Mesendoderm (in vitro differentiated cells): ENCODE measurements around the gene SH2D3A.
"Not testable (repeated sequence)": the region's sequence is repeated elsewhere in the genome, so short reads cannot be mapped to it uniquely, and the experiment has no call there.

ENCODE experiments used
- DNase-seq: peaks from one replicate; pipeline ENCODE4 v3.0.0; 2013
- H2AK5ac ChIP-seq: 2 replicates; pipeline ENCODE4 v1.6.1; 2013; ENCODE audit warnings: low read length, inconsistent platforms
- H2BK120ac ChIP-seq: 2 replicates; pipeline ENCODE4 v1.6.1; 2013; ENCODE audit warnings: low read depth, mild to moderate bottlenecking, low read length, moderate library complexity, mixed read lengths
- H2BK15ac ChIP-seq: replicated peaks from 2 replicates; pipeline ENCODE4 v1.6.1; 2013; ENCODE audit warnings: low read depth, mild to moderate bottlenecking, moderate library complexity
- H2BK5ac ChIP-seq: 2 replicates; pipeline ENCODE4 v1.6.1; 2013; ENCODE audit warnings: low read length, inconsistent platforms
- H3K18ac ChIP-seq: 2 replicates; pipeline ENCODE4 v1.6.1; 2013; ENCODE audit warnings: mild to moderate bottlenecking, low read length, mixed read lengths
- H3K23ac ChIP-seq: one replicate; pipeline ENCODE4 v1.6.1; 2013; ENCODE audit warnings: low read length
- H3K27ac ChIP-seq: 2 replicates; pipeline ENCODE4 v1.5.1; 2013; ENCODE audit warnings: low read depth, mild to moderate bottlenecking, inconsistent platforms, low read length, moderate library complexity
- H3K27me3 ChIP-seq: 2 replicates; pipeline ENCODE4 v1.6.1; 2013; ENCODE audit warnings: low read length, control low read depth, mild to moderate bottlenecking, inconsistent platforms; ENCODE audit not compliant: insufficient read depth, poor library complexity
- H3K36me3 ChIP-seq: 2 replicates; pipeline ENCODE4 v1.6.1; 2013; ENCODE audit warnings: low read length, inconsistent platforms; ENCODE audit not compliant: control insufficient read depth, insufficient read depth
- H3K4ac ChIP-seq: one replicate; pipeline ENCODE4 v1.6.1; 2013; ENCODE audit warnings: low read depth, mild to moderate bottlenecking, low read length, moderate library complexity
- H3K4me1 ChIP-seq: 2 replicates; pipeline ENCODE4 v1.6.1; 2013; ENCODE audit warnings: low read depth, low read length, inconsistent platforms; ENCODE audit not compliant: control insufficient read depth
- H3K4me2 ChIP-seq: 2 replicates; pipeline ENCODE4 v1.6.1; 2013; ENCODE audit warnings: low read length
- H3K4me3 ChIP-seq: 2 replicates; pipeline ENCODE4 v1.5.1; 2013; ENCODE audit warnings: mild to moderate bottlenecking, low read length
- H3K56ac ChIP-seq: one replicate; pipeline ENCODE4 v1.6.1; 2013; ENCODE audit warnings: low read length
- H3K79me1 ChIP-seq: 2 replicates; pipeline ENCODE4 v1.6.1; 2013; ENCODE audit warnings: low read length, inconsistent platforms
- H3K79me2 ChIP-seq: 2 replicates; pipeline ENCODE4 v1.6.1; 2013; ENCODE audit warnings: mild to moderate bottlenecking, low read length; ENCODE audit not compliant: control insufficient read depth, insufficient read depth
- H3K9ac ChIP-seq: 2 replicates; pipeline ENCODE4 v1.6.1; 2013; ENCODE audit warnings: low read length, inconsistent platforms
- H4K5ac ChIP-seq: one replicate; pipeline ENCODE4 v1.6.1; 2013; ENCODE audit warnings: low read length
- H4K8ac ChIP-seq: one replicate; pipeline ENCODE4 v1.6.1; 2013; ENCODE audit warnings: low read depth, mild to moderate bottlenecking, control low read depth, low read length, moderate library complexity
- WGBS: extraction: QIAGEN DNeasy Blood & Tissue Kit; methylation state at CpG from one replicate; pipeline ENCODE4 v1.1.7; 2013; ENCODE audit warnings: low lambda C conversion rate, missing lambda C conversion rate; ENCODE audit not compliant: insufficient coverage; ENCODE audit errors: extremely low coverage; 5-methylcytosine and 5-hydroxymethylcytosine counted together

The SH2D3A gene

DNA sequence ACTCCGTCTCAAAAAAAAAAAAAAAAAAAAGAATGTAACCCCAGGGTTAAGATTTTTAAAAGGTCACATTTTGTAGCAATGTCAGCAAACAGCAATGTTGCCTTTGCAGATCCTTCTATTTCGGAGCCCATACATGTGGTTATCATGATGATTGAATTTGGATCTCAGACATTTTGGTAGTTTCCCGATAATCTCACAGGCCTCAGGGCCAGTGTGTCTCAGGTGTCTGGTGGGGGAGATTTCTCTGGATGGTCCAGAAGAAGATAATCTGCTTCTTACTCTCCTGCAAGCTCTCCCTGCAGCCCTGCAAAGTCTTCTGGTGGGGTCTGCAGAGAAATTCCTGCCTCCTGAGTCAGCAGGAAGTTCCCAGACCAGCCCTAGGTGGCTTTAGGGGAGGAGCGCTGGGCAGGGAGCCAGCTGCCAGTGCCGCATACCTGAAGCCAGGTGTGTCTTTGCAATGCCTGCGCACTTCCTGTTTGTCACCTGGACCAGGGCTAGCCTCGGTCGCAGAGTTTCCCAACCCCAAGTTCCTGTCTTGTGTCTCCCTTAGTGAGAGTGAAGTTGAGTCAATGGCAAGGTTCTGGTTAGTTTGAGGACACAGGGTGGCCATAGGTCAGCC lies 1.4 kb downstream of the SH2D3A start:
- H3K18ac ChIP-seq: no peak overlapping the region
- no peak overlapping the region for H4K8ac ChIP-seq
- H3K9ac ChIP-seq: peak overlapping the region; percentile 79
- no peaks in the 10 kb centered on the region for H3K27me3 ChIP-seq
- no CpG with 5 or more reads among the region's 8 CpGs for WGBS
- H3K27ac ChIP-seq: peak overlapping the region; percentile 71
- H4K5ac ChIP-seq: no peak overlapping the region
- H2AK5ac ChIP-seq: no peak overlapping the region
- H3K4me2 ChIP-seq: peak overlapping the region; percentile 86
- H3K79me2 ChIP-seq: peaks cover 14% of the 10 kb centered on the region
- H3K36me3 ChIP-seq: no peaks in the 10 kb centered on the region
- no peak overlapping the region for H2BK15ac ChIP-seq
- peak overlapping the region; percentile 93 for H3K56ac ChIP-seq
- no peak overlapping the region for H3K4ac ChIP-seq
- H3K4me1 ChIP-seq: no peaks in the 10 kb centered on the region
- H3K23ac ChIP-seq: no peak overlapping the region
- peak overlapping the region; percentile 91 for H3K4me3 ChIP-seq
- peak overlapping the region; percentile 12 for H2BK5ac ChIP-seq
- peaks cover 9% of the 10 kb centered on the region for H3K79me1 ChIP-seq
- peak; percentile 97 for DNase-seq
- H2BK120ac ChIP-seq: no peak overlapping the region

DNA sequence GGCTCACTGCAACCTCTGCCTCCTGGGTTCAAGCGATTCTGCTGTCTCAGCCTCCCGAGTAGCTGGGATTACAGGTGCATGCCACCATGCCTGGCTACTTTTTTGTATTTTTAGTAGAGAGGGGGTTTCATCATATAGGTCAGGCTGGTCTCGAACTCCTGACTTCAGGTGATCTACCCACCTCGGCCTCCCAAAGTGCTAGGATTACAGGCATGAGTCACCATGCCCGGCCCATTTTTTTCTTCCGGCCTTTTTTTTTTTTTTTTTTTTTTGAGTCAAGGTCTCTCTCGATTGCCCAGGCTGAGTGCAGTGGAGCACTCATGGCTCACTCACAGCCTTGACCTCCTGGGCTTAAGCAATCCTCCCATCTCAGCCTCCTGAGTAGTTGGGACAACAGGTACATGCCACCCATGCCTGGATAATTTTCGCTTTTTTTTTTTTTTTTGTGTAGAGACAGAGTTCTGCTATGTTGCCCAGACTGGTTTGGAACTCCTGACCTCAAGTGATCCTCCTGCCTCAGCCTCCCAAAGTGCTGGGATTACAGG lies 4.9 kb downstream of the SH2D3A start:
- not testable (repeated sequence) for H2BK120ac ChIP-seq, H3K36me3 ChIP-seq, H4K8ac ChIP-seq, H3K27ac ChIP-seq, H3K9ac ChIP-seq, H3K4ac ChIP-seq, H4K5ac ChIP-seq, H3K18ac ChIP-seq, H3K4me1 ChIP-seq, H3K79me1 ChIP-seq, H3K56ac ChIP-seq, H3K27me3 ChIP-seq, H2BK15ac ChIP-seq, H3K4me2 ChIP-seq, H2AK5ac ChIP-seq, H3K23ac ChIP-seq, H3K4me3 ChIP-seq, H2BK5ac ChIP-seq, DNase-seq
- no CpG with 5 or more reads among the region's 8 CpGs for WGBS
- H3K79me2 ChIP-seq: peaks cover 14% of the 10 kb centered on the region

DNA sequence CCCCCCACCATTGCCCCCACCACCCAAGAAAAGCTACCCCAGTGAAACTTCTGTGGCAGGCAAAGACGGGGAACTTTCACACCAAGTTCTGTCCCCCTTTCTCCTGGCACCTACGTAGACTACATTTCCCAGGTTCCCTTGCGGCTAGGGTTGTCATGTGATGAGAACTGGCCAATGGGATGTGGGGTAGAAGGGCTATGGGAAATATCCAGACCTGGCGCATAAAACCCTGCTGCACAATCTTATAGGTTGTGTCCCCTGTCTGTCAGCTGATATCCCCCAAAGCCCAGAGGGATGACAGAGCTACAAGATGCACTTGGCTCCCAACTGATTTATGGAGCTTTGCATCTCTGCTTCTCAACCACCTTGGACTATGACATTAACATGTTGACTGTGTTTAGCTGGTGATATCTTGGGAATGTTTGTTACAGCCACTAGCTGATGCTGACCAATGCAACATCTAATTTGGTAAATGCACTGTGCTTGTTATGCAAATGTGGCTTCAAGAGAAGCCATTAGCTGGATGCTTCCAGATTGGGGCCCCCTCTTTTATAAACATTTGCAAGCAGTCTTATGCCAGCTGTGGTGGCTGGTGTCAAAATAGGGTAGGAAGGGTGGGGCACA lies 6.1 kb downstream of the SH2D3A start:
- Histone ChIP-seq H4K8ac (no peak overlapping the region), H2AK5ac (no peak overlapping the region), H3K27me3 (no peaks in the 10 kb centered on the region), H3K4ac (no peak overlapping the region), H3K4me2 (no peak overlapping the region), H3K79me2 (peaks cover 7% of the 10 kb centered on the region), H4K5ac (no peak overlapping the region), H3K27ac (no peak overlapping the region), H3K4me3 (no peak overlapping the region), H3K4me1 (no peaks in the 10 kb centered on the region), H2BK5ac (no peak overlapping the region), H2BK120ac (no peak overlapping the region), H3K23ac (no peak overlapping the region), H3K9ac (no peak overlapping the region), H2BK15ac (no peak overlapping the region), H3K79me1 (peaks cover 6% of the 10 kb centered on the region), H3K36me3 (no peaks in the 10 kb centered on the region), H3K56ac (no peak overlapping the region), H3K18ac (no peak overlapping the region)
- DNase-seq: peak; percentile 62
- WGBS: no CpG with 5 or more reads among the region's 4 CpGs

DNA sequence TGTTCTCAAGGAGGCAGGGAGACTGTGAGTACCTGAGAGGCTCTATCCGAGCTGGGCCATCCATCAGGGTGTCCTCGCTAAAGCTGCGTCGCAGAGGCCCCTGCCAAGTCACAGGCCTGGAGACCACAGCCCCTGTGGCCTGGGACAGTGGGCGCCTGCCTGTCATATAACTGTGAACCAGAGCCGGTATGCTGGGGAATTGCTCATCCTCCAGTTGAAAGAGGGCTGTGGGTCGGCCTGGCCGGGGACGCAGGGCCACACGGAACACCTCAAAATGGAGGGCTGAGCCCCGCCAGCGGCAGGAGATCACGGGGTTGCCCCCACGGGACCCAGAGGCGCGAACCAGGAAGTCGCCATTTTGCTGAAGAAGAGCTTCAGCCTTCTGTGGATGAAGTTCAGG lies 6.6 kb downstream of the SH2D3A start:
- no peaks in the 10 kb centered on the region for H3K27me3 ChIP-seq
- no peaks in the 10 kb centered on the region for H3K36me3 ChIP-seq
- no peak overlapping the region for H3K9ac ChIP-seq
- no peaks in the 10 kb centered on the region for H3K4me1 ChIP-seq
- H3K4me2 ChIP-seq: no peak overlapping the region
- H3K23ac ChIP-seq: no peak overlapping the region
- no peak overlapping the region for H4K5ac ChIP-seq
- no peak overlapping the region for H2BK120ac ChIP-seq
- H4K8ac ChIP-seq: no peak overlapping the region
- no peak overlapping the region for H3K27ac ChIP-seq
- H3K4ac ChIP-seq: no peak overlapping the region
- H2AK5ac ChIP-seq: no peak overlapping the region
- no peak for DNase-seq
- no peak overlapping the region for H3K18ac ChIP-seq
- H3K4me3 ChIP-seq: no peak overlapping the region
- WGBS: no CpG with 5 or more reads among the region's 17 CpGs
- peaks cover 7% of the 10 kb centered on the region for H3K79me2 ChIP-seq
- no peak overlapping the region for H2BK15ac ChIP-seq
- H2BK5ac ChIP-seq: no peak overlapping the region
- peaks cover 6% of the 10 kb centered on the region for H3K79me1 ChIP-seq
- no peak overlapping the region for H3K56ac ChIP-seq

DNA sequence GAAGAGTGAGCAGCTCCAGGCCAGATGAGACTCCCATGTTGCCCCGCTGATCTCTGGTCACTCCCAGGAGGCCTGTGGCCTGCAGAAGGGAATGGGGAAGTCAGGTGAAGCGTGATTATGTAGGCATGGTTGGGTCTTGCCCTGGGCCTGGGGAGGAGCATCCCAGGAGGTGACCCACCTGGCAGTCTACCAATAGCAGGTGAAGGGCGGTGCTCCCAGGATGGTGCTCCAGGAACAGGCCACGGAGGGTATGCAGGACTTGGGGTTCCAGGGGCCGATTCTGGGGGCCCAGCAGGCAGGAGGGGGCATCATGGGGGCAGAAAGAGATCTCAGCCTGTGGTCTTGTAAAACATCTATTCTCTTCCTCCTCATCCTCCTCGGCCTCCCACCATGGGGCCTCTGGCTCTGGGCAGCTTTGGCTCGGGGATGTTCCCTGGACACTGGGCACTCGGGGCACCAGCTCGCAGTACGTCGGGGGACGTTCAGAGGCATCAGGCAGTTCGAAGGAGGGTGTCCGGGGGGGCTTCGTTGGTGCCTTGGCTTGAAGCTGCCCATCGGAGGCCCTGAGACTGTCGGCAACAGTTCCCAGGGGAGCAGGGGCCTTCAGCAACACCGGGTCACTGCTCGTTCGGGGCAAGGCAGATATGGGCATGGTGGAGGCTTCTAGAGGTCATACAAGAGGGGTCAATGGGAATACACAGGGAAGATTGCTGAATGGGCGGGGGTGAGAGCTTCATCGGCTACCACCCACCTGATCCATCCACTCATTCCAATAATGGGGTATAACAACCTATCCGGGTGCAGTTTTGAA lies 12.4 kb downstream of the SH2D3A start:
- Histone ChIP-seq H2AK5ac (no peak overlapping the region), H2BK120ac (no peak overlapping the region), H3K27me3 (no peaks in the 10 kb centered on the region), H3K36me3 (peaks cover 5% of the 10 kb centered on the region), H3K27ac (no peak overlapping the region), H3K18ac (no peak overlapping the region), H3K4ac (no peak overlapping the region), H3K9ac (no peak overlapping the region), H3K4me1 (no peaks in the 10 kb centered on the region), H3K23ac (no peak overlapping the region), H2BK15ac (no peak overlapping the region), H3K4me3 (no peak overlapping the region), H4K5ac (no peak overlapping the region), H3K79me2 (no peaks in the 10 kb centered on the region), H2BK5ac (no peak overlapping the region), H3K56ac (no peak overlapping the region), H3K4me2 (no peak overlapping the region), H4K8ac (no peak overlapping the region), H3K79me1 (no peaks in the 10 kb centered on the region)
- DNase-seq: no peak
- no CpG with 5 or more reads among the region's 23 CpGs for WGBS
